Ovary (tissue), 9 donors: ENCODE results near the gene BET1. TPM values are rescaled to one million over a fixed set of nuclear protein-coding genes. Genes with fewer than 3 reads are reported as not detected.

Experiments
- DNase-seq, 5 donors: peaks; one replicate each; pipeline ENCODE4 v3.0.0-alpha.2; 2019 to 2020
- H3K27ac ChIP-seq, 2 donors: fragments of 200-600 bp; one replicate each; pipeline versions ENCODE4 v1.5.1 to v1.8.0; 2019 to 2022
- H3K27me3 ChIP-seq: fragments of 200-600 bp; one replicate; pipeline ENCODE4 v1.8.0; 2022
- H3K36me3 ChIP-seq: fragments of 200-600 bp; sonication (generic); one replicate; pipeline ENCODE4 v1.5.1; 2019
- H3K4me1 ChIP-seq: one replicate; pipeline ENCODE4 v1.8.1; 2013; ENCODE audit warnings: mild to moderate bottlenecking, moderate library complexity; ENCODE audit not compliant: insufficient read depth
- H3K4me3 ChIP-seq: fragments of 200-600 bp; sonication (generic); one replicate; pipeline ENCODE4 v1.5.1; 2017
- H3K9me3 ChIP-seq, 2 donors: fragments of 200-600 bp in 1 of 2; sonication (generic) in 1 of 2; one replicate each; pipeline versions ENCODE4 v1.5.1 to v1.8.1; 2013 to 2019; ENCODE audit warnings: mild to moderate bottlenecking in 1 of 2, moderate library complexity in 1 of 2
- CTCF ChIP-seq, 3 donors: fragments of 450-650 bp in 2 of 3; fragments of 200-600 bp in 1 of 3; IDR thresholded peaks; one replicate each; pipeline versions ENCODE4 v1.5.1 to v1.8.0; 2016 to 2022; ENCODE audit warnings: antibody characterized with exemption in 3 of 3, mild to moderate bottlenecking in 1 of 3
- EP300 ChIP-seq: sonication (generic); formaldehyde crosslinking; IDR thresholded peaks from one replicate; pipeline ENCODE4 v1.6.1; 2017; ENCODE audit warnings: antibody characterized with exemption
- POLR2A ChIP-seq: fragments of 450-650 bp; IDR thresholded peaks from one replicate; pipeline ENCODE4 v1.6.1; 2017; ENCODE audit warnings: antibody characterized with exemption, mild to moderate bottlenecking, moderate library complexity
- WGBS, 3 donors: extraction: QIAGEN DNeasy Blood & Tissue Kit in 1 of 3; methylation state at CpG; one replicate each; pipeline versions ENCODE4 v1.1.5 to v1.1.7; 2013 to 2017; 5-methylcytosine and 5-hydroxymethylcytosine counted together
- intact Hi-C, 4 donors: fragments of 100-400 bp; cut with DNase I; formaldehyde crosslinking; loops; one replicate each; pipeline versions ENCODE4 v1.11.0 to v1.15.1; 2022 to 2023
- polyA plus RNA-seq, 2 donors: library from polyadenylated mRNA; stranded (reverse); fragments of 200-250 nt in 1 of 2; fragments of 350-450 nt in 1 of 2; fragmentation: Illumina TruSeq in 1 of 2; extraction: RNeasy Lipid Tissue Mini Kit (QIAGEN cat#74804) in 1 of 2; gene quantifications; one replicate each; pipeline ENCODE4 v1.2.3, GENCODE V29; 2013 to 2014
- total RNA-seq, 7 donors: library from RNA; depleted of rRNA in 2 of 7; stranded (reverse); fragments of >200 nt in 2 of 7; fragmentation: NEBNext Ultra II Directional in 3 of 7; extraction: Animal tissue kit (Norgen Biotek cat#: 25700) in 3 of 7; gene quantifications; one replicate each; pipeline versions ENCODE4 v1.1.0 to v1.2.4, GENCODE V29; 2016 to 2023
- donor health status: DM: no; HTN: no; CAD: no; lungs with moderate emphysema.
- donor health status: DM: no; HTN: no; CAD: no.
- donor health status: Bipolar disorder and iron deficiency.
- donor health status: DM: yes; HTN: yes; CAD: no.
- donor health status: DM: no; HTN: no; CAD: no.
- donor health status: DM: yes; HTN: yes; CAD: no.

BET1 gene
- total and polyA plus RNA-seq, 9 donors, result 22.9 to 35.9 (median 26.9) TPM

GRCh38 chr7:94022550-94022949, 18.4 kb upstream of the BET1 start:
- Histone ChIP-seq H3K27me3 (no peaks in the 10 kb centered on the region), H3K36me3 (no peaks in the 10 kb centered on the region), H3K27ac (no peak overlapping the region), H3K4me1 (no peaks in the 10 kb centered on the region), H3K9me3 (no peaks in the 10 kb centered on the region), H3K4me3 (no peak overlapping the region)
- TF ChIP-seq CTCF (IDR thresholded peaks at IDR 0.05) (no peak), POLR2A (no peak), EP300 (no peak)
- intact Hi-C loops, result no loop called here
- no peak for DNase-seq
- 69 to 76% (median 75%) methylated on average over 3 of the region's 3 CpGs for WGBS, 3 donors

GRCh38 chr7:94016786-94017185, 12.6 kb upstream of the BET1 start:
- DNase-seq, result no peak
- H3K9me3 ChIP-seq, result no peaks in the 10 kb centered on the region
- 86 to 92% (median 90%) methylated on average over 1 of the region's 1 CpG for WGBS, 3 donors
- no peak overlapping the region for H3K27ac ChIP-seq
- H3K4me3 ChIP-seq, result no peak overlapping the region
- peaks cover 4% of the 10 kb centered on the region for H3K27me3 ChIP-seq
- intact Hi-C loops, result no loop called here
- no peaks in the 10 kb centered on the region for H3K4me1 ChIP-seq
- TF ChIP-seq CTCF (IDR thresholded peaks at IDR 0.05), result no peak
- TF ChIP-seq EP300, result no peak
- no peak for TF ChIP-seq POLR2A
- no peaks in the 10 kb centered on the region for H3K36me3 ChIP-seq

GRCh38 chr7:94015538-94015937, 11.4 kb upstream of the BET1 start:
- no peak for DNase-seq
- Histone ChIP-seq H3K4me1 (no peaks in the 10 kb centered on the region), H3K27ac (no peak overlapping the region), H3K4me3 (no peak overlapping the region), H3K9me3 (no peaks in the 10 kb centered on the region), H3K27me3 (peaks cover 4% of the 10 kb centered on the region), H3K36me3 (no peaks in the 10 kb centered on the region)
- TF ChIP-seq CTCF (IDR thresholded peaks at IDR 0.05) (no peak), POLR2A (no peak), EP300 (no peak)
- intact Hi-C loops, result no loop called here

GRCh38 chr7:94012746-94013145, 8.6 kb upstream of the BET1 start:
- 75 to 93% (median 92%) methylated on average over 1 of the region's 1 CpG for WGBS, 3 donors
- peaks cover 4% of the 10 kb centered on the region for H3K27me3 ChIP-seq
- DNase-seq, result no peak
- no peaks in the 10 kb centered on the region for H3K9me3 ChIP-seq
- no peaks in the 10 kb centered on the region for H3K4me1 ChIP-seq
- no peak overlapping the region for H3K27ac ChIP-seq
- TF ChIP-seq POLR2A (no peak), EP300 (no peak), CTCF (IDR thresholded peaks at IDR 0.05) (no peak)
- intact Hi-C loops, result no loop called here
- no peak overlapping the region for H3K4me3 ChIP-seq
- H3K36me3 ChIP-seq, result no peaks in the 10 kb centered on the region
